HG03175 (cell line): ENCODE results near the gene APOLD1.
A peak's percentile ranks its signal among the peaks of the same experiment; 100 is the strongest.
"Not testable (repeated sequence)": the region's sequence is repeated elsewhere in the genome, so short reads cannot be mapped to it uniquely, and the experiment has no call there.

Source experiments
- ATAC-seq: cut with Tn5 transposase; IDR thresholded peaks from one replicate; pipeline ENCODE4 v1.9.1; 2021; ENCODE audit warnings: mild to moderate bottlenecking, moderate library complexity; ENCODE audit not compliant: unreplicated experiment

The APOLD1 gene, protein sequence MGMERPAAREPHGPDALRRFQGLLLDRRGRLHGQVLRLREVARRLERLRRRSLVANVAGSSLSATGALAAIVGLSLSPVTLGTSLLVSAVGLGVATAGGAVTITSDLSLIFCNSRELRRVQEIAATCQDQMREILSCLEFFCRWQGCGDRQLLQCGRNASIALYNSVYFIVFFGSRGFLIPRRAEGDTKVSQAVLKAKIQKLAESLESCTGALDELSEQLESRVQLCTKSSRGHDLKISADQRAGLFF

DNA sequence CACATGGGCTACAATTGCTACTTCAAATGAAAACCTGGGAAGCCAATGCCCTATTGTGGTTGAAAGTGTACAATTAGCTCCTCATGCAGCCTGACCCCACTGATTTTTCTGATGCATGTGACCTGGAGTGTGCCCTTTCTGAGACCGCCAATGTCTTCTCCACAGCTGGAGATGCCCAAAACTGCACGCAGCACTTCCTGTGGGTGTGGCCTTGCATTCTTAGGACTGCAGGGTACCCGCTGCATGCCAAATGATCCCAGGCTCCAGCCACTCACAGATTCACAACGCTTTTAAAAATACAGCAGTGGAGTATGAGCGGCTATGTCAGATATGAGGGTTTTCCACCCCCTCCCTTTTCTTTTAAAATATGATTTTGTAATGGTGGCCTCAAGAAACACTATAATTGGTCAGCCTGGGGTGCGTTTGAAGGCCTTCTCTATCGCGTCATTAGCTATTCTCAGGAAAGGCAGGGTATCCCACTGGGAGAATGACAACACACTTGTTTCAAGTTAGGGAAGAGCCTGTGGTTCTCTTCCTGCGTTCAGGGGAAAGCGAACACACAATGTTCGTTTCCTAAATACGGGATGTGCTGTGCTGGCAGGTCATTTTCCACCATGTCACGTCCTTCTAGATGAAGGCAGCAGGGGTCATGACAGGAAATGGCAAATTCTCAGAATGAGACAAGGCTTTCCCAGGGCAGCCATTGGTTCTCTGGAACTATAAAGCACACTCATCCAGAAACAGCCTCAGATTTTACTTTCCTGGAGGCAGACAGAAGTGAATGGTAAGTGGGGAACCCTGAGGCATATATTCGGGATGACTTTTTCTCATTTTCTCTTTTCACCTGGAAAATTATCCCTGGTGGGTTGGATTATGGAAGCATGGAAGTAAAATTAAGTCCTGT is at the start of gene APOLD1:
Gene APOLD1 (plus strand): TSS at position 749 of the 904 bp plus-strand sequence. CDS start 33 bp downstream, at position 782.
- ATAC-seq = no peak

DNA sequence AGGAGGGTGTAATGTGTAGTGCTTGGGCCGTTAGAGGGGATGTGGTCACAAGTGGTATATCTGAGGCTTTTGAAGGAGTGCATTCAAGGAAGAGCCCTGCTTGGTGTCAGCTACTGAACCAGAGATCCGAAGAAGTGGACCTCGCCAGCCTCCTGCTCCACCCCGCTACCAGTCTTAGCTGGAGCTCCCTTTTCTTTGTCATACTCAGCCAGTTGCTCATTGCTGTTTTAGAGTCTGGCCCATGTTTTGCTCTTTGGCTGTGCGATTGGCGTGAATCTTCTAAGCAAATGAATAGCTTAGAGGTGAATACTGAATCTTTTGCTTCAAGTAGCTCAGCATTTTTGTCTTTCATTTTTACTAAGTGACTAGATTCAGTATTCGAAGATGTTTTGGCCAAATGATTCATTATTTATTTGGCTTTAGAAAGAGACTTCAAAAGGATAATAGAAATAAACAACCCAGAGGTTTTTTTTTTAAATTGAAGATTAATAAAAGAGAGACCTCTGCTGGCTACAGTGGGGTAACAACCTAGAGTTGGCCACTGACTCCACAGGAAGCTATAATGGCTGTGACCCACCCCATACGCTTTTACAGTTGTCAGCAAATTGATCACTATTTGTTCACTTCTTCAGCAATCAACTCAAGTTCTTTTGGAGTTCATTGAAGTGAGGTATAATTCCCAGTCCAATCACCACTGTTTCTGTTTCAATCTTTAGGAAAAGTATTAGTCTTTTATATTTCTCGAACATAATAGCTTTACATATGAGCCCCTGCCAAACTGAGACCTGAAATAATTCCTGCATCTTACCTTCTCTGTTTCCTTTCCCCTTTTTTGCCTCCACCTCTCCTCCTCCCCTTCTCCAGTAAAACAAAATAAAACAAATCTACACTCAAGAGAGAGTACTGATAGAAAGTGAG is 48.4 kb upstream of the APOLD1 start:
- peak; percentile 79 for ATAC-seq

DNA sequence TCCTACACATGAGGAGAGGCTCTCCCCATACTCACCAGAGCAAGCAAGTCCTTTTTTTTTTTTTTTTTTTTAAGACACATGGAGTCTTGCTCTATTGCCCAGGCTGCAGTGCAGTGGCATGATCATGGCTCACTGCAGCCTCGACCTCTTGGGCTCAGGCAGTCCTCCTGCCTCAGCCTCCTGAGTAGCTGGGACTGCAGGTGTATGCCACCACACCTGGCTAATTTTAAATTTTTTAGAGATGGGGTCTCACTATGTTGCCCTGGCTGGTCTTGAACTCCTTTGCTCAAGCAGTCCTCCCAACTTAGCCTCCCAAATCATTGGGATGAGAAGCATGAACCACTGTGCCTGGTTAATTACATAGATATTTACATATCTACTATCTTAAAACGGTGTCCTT is 47.3 kb upstream of the APOLD1 start:
- ATAC-seq = not testable (repeated sequence)

DNA sequence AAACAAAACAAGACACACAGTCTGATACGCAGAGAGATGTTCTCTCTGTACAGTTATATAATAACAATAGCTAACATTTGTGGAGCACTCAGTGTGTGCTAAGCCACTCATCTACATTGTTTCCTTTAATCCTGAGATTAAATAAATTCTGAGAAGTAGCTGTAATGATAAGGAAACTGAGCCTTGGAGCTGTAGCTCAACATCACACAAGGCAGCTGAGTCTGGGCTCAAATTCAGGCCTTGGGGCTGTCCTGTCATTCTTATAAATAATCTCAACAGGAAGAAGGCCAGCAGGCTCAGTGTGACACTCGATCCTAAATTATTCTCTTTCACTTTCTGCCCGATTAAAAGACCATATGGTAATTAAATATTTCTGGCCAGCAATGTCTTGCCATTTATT is 43.8 kb upstream of the APOLD1 start:
- no peak for ATAC-seq

DNA sequence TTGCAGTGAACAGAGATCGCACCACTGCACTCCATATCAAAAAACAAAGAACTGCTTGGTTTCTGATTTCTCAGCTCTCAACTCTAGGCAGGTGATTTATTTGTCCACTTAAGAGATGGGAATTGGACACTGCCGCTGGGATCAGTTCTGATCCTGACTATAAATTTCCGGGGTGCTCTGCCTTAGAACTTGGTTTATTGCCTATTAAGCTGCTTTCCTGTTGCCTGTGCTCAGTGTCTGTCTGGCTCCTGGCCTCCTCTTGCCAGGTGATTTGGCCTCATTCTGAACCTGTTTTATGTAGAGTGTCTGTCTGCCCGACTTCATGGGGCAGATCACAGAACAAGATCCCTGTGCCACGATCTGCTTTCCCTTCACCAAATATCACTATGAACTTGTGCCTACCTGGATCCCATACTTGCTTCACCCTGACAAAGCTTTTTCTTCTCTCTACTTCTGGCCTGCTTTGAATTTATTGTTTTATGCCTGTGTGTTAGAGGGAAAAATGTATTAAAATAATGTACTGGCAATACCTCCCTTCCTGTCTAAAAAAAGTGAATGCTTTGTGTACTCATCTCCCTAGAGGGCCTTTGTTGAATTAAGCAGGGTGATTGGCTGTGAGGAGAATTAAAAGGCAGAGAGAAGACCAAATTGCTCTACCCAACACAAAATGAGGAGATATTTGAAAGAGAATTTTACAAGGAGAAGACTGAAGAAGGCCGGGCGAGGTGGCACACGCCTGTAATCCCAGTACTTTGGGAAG is 40.7 kb upstream of the APOLD1 start:
- ATAC-seq = no peak

DNA sequence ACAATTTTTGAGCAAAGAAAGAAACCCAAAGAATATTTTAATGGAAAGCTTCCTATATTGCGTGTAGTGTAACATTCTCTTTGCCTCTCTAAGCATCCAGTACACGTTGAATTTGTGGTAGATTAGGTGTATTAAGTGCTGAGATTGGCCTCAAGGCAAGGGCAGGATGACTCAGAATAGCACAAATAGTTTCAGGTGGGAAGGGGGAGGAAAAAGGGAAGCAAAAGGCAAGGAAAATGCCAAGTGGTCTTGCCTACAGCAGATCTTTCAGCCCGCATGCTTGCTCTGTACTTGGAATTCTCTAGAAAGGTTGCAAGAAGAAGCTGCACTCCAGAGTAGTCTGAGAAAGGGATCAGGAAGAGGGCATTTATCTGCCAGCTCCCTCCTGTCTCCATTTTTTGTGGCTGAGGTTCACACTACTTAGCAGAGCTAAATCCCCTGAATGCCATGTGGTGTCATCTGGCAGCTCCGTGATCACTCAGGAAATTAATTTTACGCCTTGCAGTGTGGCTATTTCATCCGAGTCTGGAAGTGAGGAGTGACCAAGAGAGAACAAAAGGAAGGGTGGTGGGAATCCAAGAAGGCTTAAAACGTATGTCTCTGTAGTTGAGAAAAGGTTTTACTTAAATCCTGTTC is 39.8 kb upstream of the APOLD1 start:
- ATAC-seq = no peak

DNA sequence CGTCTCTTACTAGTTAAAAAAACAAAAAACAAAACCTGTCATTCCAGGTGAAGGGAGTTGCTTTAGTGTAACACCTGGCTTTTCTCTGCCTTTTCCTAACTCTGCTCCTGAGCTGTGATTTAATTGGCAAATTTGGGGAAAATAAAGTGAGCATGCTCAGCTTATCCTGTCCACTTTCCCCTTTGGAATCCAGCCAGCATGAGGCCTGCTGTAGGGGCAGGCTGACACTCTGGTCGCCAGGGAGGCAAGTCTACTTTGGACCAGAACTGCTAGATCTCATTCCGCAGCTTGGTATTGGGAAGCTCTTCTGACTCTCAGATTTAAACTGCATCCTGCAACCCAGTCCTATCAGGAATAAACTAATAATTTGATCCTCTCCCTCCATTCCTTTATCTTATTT is 38.2 kb upstream of the APOLD1 start:
- no peak for ATAC-seq

DNA sequence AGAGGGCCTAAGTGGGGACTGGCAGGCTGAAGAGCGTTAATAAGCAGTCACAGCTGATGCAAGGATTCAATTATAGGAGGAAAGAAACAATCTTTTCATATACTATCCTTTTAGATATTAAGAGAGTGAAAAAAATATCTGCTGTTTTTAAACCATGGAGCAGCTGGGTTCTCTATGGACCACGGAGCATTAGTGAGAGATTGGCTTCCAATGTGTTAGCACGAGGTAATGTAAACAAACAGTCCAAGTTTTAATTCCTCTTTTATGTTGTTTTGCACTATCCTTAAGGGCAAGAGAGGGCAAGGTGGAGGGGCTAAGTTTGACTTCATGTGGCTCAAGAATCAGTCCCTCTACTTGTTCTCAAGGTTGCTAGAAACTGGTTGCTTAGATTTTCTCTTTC is 37.4 kb upstream of the APOLD1 start:
- no peak for ATAC-seq

DNA sequence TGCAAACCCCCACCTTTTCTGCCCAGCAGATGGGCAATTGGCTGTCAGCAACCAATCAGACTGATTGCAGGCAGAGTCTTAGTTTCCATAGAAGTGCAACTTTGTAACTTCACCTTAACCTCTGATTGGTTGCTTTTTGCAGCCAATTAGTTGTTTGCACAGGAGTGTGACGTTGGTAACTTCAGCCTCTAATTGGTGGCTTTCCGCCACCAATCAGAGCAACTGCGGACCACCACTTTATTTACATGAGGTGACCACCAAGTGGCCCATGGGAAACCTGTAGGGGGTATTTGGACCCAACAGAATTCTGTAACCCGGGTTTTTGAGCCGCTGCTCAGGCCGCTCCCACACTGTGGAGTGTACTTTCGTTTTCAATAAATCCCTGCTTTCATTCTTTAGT is 36.0 kb upstream of the APOLD1 start:
- no peak for ATAC-seq

DNA sequence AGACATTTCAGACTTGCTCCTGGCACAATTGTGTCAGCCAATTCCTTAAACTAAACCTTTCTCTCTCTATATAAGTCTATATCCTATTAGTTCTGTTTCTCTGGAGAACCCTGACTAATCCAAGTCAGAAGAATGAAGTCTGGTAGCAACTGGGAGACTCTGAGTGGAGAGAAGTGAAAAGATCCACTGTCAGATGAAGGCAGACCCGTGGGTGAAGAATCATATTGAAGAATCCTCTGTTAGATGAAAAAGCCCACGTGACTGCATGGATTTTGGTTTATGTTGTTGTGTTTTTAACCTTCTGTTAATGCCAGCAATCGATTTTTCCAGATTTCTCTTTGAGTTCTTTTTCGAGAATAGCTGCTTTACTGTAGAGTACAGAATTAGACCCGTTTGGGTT is 29.5 kb upstream of the APOLD1 start:
- ATAC-seq = no peak

DNA sequence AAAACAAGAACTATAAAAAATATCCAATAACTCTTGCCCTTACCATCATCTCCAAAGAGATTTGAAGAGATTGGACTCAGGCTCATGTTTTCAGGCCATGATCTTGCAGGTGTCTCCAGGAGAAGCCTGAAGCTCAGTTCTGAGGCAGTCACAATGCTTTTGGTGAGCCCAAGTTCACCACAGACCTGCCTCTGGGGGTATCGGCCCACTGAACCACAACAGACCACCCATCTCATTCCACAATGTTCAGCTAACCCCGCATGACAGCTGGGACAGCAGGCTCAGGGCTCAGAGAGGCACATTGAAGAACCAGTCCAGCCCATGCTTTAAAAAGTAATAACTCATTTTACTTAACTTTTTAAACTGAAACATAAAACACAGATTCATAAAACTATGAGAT is 28.3 kb upstream of the APOLD1 start:
- ATAC-seq = no peak

DNA sequence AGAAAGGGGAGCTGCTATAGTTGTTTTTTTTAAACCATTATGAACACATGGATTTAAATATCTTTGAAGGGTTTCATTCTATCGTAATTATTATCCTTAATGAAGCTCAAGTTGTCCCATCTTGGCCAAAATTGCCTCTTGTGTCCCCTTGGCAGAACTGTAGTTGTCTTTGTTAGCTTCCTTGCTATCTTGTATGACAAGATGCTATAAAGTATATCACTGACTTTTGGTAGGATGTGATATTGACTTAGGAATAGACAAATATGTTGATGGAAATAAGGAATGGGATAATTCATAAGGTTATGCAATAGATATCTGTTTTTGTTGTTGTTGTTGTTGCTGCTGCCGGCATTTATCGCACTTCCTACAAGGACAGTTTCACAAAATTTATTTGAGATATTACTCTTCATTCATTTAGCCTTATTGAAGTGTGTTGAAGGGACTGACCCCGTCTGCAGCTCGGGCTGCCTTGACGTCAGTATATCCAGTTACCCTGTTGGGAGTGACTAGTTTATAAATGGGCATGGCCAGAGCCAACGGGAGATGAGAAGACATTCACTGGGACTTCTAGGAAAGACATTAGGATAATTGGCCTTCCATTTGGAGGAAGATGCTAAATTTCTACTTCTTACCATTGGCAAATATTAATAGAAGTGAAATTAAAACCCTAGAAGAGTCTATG is 26.1 kb upstream of the APOLD1 start:
- ATAC-seq = no peak

DNA sequence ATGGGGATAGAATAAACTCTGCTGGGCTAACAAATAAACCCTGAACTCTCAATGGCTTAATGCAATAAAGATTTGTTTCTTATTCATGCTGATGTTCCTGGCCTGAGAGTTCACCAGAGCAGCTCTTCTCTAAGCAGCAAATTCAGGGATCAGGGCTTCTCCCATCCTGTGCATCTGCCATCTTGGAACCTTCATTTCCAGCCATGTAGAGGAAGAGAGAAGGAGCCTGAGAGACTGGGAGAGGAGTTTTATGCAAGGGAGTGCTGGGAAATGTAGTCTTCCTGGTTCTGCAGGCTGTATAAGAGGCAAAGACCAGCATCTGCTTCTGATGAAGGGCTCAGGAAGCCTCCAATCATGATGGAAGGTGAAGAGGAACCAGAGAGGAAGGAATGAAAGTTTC is 20.6 kb upstream of the APOLD1 start:
- ATAC-seq = no peak

DNA sequence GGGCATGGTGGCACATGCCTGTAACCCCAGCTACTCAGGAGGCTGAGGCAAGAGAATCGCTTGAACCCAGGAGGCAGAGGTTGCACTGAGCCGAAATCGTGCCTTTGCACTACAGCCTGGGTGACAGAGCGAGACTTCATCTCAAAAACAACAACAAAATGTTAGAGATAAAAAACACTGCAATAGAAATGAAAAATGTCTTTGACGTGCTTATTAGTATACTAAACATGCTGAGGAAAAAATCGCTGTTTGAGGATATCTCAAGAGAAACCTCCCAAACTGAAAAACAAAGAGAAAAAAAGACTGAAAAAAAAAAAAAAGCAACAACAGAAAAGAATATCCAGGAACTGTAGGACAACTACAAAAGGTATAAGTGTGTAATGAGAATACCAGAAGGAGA is 15.2 kb upstream of the APOLD1 start:
- ATAC-seq = no peak

DNA sequence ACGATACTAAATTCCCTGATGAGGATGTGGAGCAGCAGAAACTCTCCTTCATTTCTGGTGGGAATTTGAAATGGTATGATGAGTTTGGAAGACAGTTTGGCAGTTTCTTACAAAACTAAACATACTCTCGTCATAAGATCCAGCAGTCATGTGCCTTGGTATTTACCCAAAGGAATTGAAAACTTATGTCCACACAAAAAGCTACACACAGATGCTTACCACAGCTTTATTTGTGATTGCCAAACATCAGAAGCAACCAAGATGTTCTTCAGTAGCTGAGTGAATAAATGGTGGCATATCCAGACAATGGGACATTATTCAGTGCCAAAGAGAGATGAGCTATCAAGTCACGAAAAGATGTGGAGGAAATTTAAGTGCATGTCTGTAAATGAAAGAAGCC is 10.7 kb upstream of the APOLD1 start:
- ATAC-seq = no peak

DNA sequence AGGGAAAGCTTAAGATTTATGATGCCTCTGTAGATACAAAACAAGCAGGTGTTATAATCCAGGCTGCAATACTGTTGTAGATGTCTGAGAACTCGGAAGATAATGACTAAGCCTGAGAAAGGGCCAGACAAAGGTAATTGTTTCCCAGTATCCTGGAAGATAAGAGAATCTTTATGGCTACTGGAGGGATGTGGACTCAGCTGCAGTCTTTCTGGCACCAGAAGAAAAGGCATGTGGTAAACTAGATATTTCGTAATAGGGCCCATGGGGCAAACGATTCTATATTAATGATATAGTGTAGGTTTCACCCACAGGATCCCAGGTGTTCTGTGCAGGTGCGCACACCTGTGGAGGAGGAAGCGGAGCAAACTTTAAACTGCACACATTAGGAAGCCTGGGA is 9.2 kb upstream of the APOLD1 start:
- no peak for ATAC-seq

DNA sequence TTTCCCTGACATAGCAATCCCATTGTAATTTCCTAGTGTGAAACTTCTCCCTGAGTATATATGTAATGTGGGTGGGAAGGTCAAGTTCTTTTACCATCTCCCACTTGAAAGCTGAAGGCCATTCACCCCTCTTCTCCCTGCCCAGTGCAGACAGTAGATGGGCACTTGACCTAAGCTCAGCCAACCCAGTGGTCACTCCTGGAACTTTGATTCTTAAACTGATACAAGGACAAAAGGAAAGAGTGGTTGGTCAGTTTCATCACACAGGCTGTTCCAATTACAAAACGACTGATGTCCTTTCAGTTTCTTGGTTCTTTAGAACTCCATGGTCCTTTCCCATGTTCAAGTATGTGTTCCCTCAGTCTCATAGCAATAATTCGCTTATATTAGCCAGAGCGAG is 8.4 kb upstream of the APOLD1 start:
- ATAC-seq = no peak

DNA sequence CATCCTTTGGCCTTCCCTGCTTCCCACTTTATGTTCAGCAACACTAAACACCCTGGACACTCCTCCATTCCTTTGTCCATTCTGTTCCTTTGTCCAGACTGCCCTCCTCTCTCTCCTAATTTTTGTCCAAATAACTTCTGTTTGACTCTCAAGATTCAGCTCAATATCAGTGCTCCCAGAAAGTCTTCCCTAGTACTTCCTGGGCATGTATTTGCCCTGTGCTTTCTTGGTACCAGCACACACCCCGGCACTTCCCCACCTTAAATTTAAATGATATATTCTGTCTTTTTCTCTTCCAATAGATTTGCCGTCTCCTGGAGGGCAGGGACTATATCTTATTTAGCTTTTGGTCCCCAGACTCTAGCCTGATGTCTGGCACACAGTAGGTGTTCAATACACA is 6.5 kb upstream of the APOLD1 start:
- ATAC-seq = no peak

DNA sequence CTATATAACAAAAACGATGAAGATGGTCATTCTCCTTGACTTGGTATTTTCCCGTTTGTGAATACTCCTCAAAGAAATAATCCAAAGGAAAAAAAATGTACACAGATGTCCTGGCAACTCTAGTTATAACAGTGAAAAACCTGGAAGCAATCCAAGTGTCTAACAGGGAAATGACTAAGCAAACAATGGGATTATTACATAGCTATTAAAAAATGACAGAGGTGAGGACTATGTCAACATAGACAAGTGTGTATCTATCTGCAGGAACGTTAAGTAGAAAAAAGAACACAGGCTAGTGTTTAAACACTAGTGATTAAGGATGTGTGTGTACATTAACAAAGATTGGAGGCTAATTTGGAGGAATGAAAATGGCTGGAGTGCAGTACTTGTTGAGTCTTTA is 5.9 kb upstream of the APOLD1 start:
- ATAC-seq = no peak

DNA sequence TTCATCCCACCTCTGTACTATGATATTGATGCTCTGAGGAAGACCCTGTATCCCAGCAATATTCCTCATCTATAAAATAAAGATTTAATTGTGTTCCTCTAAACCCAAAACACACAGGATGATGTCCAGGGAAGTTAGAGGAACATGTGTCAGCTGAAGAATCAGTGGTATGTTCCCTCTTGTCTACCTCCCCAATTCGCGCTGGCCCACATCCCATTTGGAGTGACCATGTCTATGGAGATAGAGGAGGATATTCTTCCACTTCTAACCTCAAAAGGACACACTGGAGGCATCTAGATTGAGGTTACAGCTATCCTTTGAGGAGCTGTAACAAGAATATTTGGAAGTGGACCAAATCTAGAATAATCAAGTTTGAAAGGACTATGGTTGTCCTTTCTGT is 1.3 kb upstream of the APOLD1 start:
- no peak for ATAC-seq
